Keratinocyte (primary cell): ENCODE data around the gene RFC5.

Experiments used
- CTCF ChIP-seq, 3 experiments: IDR thresholded peaks in 1 of 3; conservative IDR thresholded peaks in 1 of 3; optimal IDR thresholded peaks in 1 of 3; 2 replicates in 2 of 3; 3 replicates in 1 of 3; pipeline versions ENCODE3 to v1.5.1; 2011; ENCODE audit warnings: low read length in 3 of 3, mild to moderate bottlenecking in 3 of 3, moderate library complexity in 2 of 3, control low read depth in 1 of 3, inconsistent platforms in 1 of 3; ENCODE audit not compliant: insufficient read depth in 2 of 3; ENCODE audit errors: extremely low read depth in 1 of 3
- EZH2 ChIP-seq: IDR thresholded peaks from one replicate; pipeline ENCODE4 v1.6.1; 2012; ENCODE audit warnings: inconsistent platforms, mild to moderate bottlenecking, low read length, moderate library complexity

- TF ChIP-seq CTCF (optimal IDR thresholded peaks at IDR 0.05 in 1 of 3, IDR thresholded peaks at IDR 0.05 in 1 of 3, conservative IDR thresholded peaks at IDR 0.05 in 1 of 3; ENCODE audit: extremely low read depth in 1 of 3, insufficient read depth in 2 of 3, low read length in 3 of 3): no peak
- TF ChIP-seq EZH2: no peak
Observed at GRCh38 chr12:118015944-118016343, 559 bp upstream of the RFC5 start.
